Activated CD4-positive, CD25-positive, alpha-beta regulatory T cell treated with anti-CD3 and anti-CD28 coated beads, Interleukin-2, amount 50 U/mL, for 72 hours (primary cell): ENCODE results near the gene NOP14.

Experiments used
- DNase-seq: peaks from one replicate; pipeline ENCODE4 v3.0.0; 2021

Gene NOP14

DNA sequence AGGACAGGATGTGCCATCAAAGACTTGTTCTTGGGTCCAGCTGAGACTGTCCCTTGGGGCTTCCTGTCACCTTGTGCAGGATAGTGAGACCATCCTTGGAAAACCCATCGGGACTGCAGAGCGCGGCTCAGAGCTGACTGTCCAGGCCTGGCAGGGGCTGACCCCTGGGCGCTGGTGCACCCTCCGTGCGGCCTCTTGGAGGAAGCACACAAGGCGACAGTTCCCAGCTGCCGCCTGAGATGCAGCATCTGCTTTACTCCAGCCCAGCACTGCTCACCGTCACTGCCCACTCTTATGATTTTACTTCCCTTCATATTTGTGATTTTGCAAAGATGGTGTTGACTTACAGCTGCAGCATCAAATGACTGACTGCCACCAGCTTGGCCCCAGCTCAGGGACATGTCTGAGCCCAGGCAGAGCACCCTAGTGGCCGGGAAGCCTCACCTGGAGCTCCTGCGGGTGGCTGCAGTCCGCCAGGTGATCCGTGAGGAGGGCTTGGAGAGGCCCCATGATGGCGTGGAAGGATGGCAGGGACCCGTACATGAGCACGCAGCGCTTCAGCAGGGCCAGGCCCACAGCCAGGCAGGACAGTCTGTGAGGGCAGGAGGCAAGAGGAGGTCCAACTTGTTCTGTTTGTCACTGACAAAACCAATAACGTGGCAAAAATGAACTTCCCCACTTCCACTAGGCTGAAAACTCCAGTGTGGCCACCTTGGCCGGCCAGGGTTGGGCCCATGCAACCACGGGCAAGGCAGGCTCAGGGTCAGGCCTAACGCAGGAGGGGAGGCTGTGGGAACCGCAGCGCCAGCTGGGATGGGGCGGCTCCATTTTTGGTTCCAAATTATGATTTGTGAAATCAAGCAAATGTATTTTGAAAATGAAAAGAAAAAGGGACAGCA, 21.8 kb downstream of the NOP14 start:
- DNase-seq = no peak

DNA sequence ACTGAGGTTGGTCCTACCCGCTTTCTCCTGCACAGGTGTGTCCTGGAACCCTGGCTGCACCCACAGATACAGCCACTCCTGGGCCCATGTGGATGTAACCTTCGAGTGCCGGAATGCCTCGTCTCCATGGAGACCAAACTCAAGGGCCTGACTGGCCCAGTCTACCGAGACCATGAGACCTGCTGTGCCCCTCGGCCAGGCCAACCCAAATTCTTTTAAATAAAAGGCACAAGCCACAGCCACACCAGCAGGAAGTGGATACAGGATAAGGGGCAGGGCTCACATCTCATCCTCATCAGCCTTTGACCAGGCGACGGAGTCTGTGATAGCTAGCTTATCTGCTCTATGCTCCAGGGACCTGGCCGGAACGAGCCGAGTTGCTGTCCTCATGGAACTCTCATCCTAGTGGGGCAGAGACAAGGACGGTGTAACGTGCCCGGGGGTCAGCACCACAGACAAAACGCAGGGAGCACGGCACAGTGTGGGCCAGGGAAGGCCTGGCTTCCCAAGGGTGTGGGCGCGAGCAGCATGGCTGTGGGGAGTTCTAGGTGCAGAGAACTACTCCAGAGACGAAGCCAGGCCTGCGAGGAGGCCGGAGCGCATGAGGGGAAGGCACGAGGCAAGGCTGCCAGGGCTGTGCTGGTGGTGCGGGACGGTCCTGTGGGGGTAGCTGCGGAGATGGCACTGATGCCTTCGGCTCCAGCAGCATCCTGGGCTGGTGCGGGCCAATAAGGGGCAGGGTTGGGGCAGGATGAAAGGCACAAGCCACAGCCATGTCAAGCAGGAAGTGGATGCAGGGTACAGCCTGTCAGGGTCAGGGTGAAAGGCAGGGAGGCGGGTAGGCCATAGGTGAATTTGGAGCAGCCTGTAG, 22.7 kb downstream of the NOP14 start:
- DNase-seq = no peak

DNA sequence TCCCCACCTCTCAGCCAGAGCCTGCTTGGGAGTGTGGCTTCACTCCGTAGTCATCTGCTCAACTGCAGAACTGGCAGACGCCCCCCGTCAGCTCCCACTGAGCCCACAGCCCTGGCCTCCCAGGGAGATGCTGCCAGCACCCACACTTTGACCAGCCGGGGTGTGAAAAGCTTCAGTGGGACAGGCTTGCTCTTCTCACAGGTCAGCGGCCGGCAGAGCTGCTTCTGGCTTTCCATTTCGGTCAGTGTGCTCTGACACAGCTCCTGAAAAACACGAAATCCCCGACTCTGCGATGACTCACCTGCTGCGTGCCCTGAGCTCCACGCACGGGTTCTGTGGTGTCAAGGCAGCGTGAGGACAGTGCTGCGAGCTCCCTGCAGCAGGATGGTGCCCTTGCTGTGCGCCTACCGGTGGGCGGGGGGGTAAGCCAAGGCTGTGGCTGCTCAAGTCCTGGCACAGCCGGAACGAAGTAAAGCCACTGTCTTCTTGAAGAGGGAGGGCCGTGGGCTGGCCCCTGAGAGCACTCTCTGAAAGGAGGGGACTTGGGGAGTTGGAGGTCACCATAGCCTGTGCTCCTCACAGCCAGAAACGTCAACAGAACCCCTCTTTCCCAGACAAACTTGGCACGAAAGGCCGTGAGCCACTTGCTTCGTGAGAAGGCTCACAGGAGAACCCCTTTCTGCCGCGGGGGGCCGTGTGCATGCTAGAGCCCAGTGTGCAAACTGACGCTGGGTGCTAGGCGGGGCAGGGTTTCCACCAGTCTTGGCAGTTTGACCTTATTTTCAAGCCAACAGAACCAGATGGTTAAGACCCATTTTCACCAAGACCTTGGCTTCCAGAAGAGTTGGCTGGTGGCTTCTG, 23.6 kb downstream of the NOP14 start:
- DNase-seq = peak; percentile 32

DNA sequence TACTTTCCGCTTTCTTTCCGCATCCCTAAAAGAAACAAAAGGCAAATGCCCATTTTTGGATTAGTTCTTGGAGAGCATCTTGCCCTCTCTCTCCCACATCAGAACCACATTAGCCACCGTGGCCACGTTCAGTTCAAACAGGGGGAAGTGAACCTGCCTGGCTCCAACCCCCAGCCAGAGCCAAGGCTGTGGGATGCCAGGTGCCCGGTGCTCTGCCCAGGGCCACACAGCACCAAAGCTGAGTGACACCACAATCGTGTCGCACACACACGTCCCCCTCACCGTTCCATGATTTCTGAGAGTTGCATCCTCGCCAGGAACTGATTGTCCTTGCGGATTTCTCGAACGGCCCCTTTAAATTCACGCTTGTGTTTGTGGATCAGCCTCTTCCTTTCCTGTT, 24.3 kb downstream of the NOP14 start:
- no peak for DNase-seq

- peak; percentile 21 for DNase-seq
These were observed 24.8 kb downstream of the NOP14 start for GRCh38 chr4:2938411-2938810.

DNA sequence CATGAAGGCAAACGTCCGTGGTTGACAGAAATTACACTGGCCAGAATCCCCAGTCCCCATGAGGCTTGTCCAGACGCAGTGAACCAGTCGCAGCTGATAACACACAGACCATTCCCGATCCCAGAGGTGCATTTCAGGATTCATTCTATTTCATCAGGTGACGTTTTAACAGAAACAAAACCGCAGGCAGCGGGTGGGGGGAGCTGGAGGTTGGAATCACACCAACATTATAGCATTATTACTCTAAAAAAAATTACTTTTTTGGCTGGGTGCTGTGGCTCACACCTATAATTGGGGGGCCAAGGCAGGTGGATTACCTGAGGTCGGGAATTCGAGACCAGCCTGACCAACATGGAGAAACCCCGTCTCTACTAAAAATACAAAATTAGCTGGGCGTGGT, 25.2 kb downstream of the NOP14 start:
- no peak for DNase-seq

- no peak for DNase-seq
These were observed 25.9 kb downstream of the NOP14 start for GRCh38 chr4:2937146-2937857.

GRCh38 chr4:2936773-2937145, 26.4 kb downstream of the NOP14 start:
- DNase-seq = peak; percentile 58

GRCh38 chr4:2935762-2936743, 27.2 kb downstream of the NOP14 start:
- DNase-seq = peak; percentile 73

DNA sequence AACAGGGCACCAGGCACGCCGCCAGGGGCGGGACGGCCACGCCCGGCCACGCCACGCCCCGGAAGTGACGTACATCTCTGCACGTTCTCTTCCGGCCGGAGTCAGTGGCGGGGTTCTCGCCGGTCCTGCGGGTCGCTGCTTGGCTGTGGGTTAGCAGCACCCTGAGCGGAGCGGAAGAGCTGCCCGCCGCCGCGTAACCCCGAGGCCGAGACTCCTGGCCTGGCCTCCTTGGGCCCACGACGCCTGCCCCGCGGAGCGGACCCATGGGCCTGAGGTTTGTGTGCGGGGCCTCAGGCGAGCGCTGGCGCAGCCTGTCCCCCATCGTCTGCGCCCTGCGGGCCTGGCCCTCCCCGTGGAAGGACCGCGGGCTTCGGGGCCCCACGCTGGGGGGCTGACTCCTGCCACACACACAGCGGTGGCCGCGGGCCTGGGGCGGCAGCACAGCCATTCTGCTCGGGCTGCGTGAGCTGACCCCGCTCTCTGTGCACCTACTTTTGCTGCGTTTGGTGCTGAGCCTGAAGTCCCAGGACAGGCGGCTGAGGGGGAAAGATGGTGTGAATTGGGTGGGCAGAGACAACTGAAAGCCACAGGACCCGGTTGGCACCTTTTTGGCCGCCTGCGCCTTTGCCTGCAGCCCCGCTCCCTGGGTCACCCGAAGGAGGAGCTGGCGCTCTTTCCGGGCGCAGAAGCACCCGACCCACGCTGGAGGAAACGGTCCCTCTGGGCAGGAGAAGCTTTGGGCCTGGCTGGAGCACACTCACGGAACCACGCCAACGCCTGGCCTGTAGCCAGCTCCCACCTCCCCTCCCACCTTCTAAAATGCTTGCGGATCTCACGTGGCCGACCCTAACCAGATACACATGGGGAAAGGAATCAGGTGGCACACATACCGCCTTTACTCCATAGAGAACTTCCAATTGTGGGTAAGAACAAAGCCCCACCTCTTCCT, 28.1 kb downstream of the NOP14 start:
- peak; percentile 99 for DNase-seq

- DNase-seq = peak; percentile 49
These were observed 29.0 kb downstream of the NOP14 start for GRCh38 chr4:2934077-2934812.

DNA sequence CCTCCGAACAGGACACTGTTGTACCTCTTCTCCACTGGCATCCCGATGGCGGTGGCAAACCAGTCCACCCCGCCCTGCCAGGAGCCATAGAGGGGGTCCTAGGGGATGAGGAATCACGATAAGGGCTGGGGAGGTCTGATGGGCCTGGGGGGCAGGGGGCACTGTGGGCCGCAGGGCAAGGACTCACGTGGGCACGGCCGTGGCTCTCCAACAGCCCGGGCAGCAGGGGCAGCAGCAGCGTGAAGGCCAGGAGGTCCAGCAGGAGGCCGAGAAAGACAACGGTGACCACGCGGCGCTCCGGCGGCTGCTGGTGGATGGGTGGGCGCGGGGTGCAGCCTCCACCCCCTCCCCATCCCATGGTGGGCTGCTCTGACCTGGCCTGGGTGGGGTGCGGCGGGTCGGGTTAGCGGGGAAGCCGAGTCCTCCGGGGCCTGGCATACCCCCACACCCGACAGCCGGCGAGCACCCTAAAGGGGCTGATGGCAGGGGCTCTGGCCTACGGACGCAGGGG, 29.6 kb downstream of the NOP14 start:
- peak; percentile 38 for DNase-seq

GRCh38 chr4:2932951-2933565, 30.1 kb downstream of the NOP14 start:
- DNase-seq = peak; percentile 32

GRCh38 chr4:2932321-2932950, 30.8 kb downstream of the NOP14 start:
- peak; percentile 30 for DNase-seq

DNA sequence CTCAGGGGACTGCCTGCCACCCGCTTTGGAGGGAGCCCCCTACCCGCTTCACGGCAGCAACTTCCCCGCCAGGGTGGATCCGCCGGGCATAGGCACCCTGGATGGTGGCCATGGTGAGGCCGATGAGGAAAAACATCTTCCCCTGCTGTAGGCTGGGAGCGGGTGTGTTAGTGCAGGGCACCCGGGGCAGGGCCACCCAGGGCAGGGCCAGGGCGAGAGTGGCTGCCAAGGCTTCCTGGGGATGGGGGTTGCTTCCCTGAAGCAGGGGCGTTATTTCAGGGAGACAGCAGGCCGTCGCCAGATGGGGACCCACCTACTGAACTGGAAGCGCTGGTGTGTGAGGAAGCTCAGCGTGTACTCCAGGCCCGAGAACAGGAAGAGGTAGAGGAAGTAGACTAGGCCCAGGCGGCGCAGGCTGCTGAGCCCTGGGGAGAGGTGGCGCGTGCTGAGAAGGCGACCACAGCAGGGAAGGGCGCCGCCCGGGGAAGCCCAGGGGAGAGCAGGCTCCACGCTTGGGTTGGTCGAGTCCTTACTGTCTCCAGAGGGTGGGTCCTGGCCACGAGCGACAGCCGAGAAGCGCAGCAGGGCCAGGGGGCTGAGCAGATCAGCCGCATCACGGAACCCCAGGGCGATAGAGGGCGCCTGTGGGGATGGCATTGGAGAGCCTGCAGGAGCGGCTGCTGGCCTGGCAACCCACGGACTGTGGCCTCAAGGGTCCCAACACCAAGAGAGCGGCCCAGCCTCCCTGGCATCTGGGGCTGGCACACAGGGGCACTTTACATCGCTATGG, 31.5 kb downstream of the NOP14 start:
- peak; percentile 45 for DNase-seq

GRCh38 chr4:2930758-2931511, 32.3 kb downstream of the NOP14 start:
- peak; percentile 37 for DNase-seq
